Measurements from ENCODE around the gene CD58.
A peak's percentile ranks its signal among the peaks of the same experiment; 100 is the strongest.
"Not testable (repeated sequence)": the region's sequence is repeated elsewhere in the genome, so short reads cannot be mapped to it uniquely, and the experiment has no call there.

The CD58 gene

GRCh38 chr1:116591951-116592605 is 21.3 kb upstream of the CD58 start:
- DNase-seq, result not testable (repeated sequence)

GRCh38 chr1:116591006-116591950 is 20.5 kb upstream of the CD58 start:
- DNase-seq, result not testable (repeated sequence)

- DNase-seq, result not testable (repeated sequence)
Observed at GRCh38 chr1:116590359-116591005, 19.7 kb upstream of the CD58 start.

- not testable (repeated sequence) for DNase-seq
Observed at GRCh38 chr1:116589101-116589735, 18.4 kb upstream of the CD58 start.

- DNase-seq, result no peak
Observed at GRCh38 chr1:116587501-116588227, 16.8 kb upstream of the CD58 start.

GRCh38 chr1:116586741-116587143 is 15.9 kb upstream of the CD58 start:
- no peak for DNase-seq

- DNase-seq, result no peak
Observed at GRCh38 chr1:116585886-116586285, 15.1 kb upstream of the CD58 start.

GRCh38 chr1:116581323-116581885 is 10.6 kb upstream of the CD58 start:
- no peak for DNase-seq

- peak; percentile 17 for DNase-seq
Observed at GRCh38 chr1:116580446-116581322, 9.9 kb upstream of the CD58 start.

GRCh38 chr1:116579259-116579875 is 8.5 kb upstream of the CD58 start:
- DNase-seq, result no peak

GRCh38 chr1:116578581-116578980 is 7.8 kb upstream of the CD58 start:
- no peak for DNase-seq

GRCh38 chr1:116577759-116578314 is 7.0 kb upstream of the CD58 start:
- DNase-seq, result no peak

- peak; percentile 64 for DNase-seq
Observed at GRCh38 chr1:116574581-116575291, 3.9 kb upstream of the CD58 start.

- DNase-seq, result peak; percentile 66
Observed at GRCh38 chr1:116573431-116574095, 2.7 kb upstream of the CD58 start.

GRCh38 chr1:116572771-116573430 is 2.1 kb upstream of the CD58 start:
- peak; percentile 31 for DNase-seq

GRCh38 chr1:116572099-116572498 is 1.3 kb upstream of the CD58 start:
- DNase-seq, result no peak

GRCh38 chr1:116571215-116571919 is 541 bp upstream of the CD58 start:
- no peak for DNase-seq
